ENCODE results near the gene FYCO1.
"Not testable (repeated sequence)": the region's sequence is repeated elsewhere in the genome, so short reads cannot be mapped to it uniquely, and the experiment has no call there.

The FYCO1 gene

GRCh38 chr3:46008058-46008457 lies 12.4 kb upstream of the FYCO1 start:
- no peak overlapping the region for H3K4ac ChIP-seq (ENCODE audit: low read length)
- H3K4me2 ChIP-seq (ENCODE audit: insufficient read depth, low read length, poor library complexity, severe bottlenecking) = no peak overlapping the region
- no peak overlapping the region for H4K91ac ChIP-seq (ENCODE audit: low read depth, low read length, poor library complexity)
- H3K9me3 ChIP-seq (replicated peaks in 1 of 2; ENCODE audit: control insufficient read depth in 2 of 2, insufficient read depth in 1 of 2, low read depth in 1 of 2, low read length in 2 of 2) = no peaks in the 10 kb centered on the region
- no peak overlapping the region for H4K8ac ChIP-seq (ENCODE audit: low read depth, low read length)
- no peak overlapping the region for H3K23ac ChIP-seq (ENCODE audit: low read depth, low read length, poor library complexity)
- H3K79me1 ChIP-seq (ENCODE audit: low read depth, low read length) = no peaks in the 10 kb centered on the region
- H3K27me3 ChIP-seq (ENCODE audit: control insufficient read depth in 3 of 3, insufficient read depth in 3 of 3, low read depth in 1 of 3, low read length in 3 of 3) = peaks cover 0 to 10% (median 0%) of the 10 kb centered on the region in 3 experiments
- no peak overlapping the region for H3K14ac ChIP-seq (ENCODE audit: low read length)
- no peak overlapping the region for H3K18ac ChIP-seq (ENCODE audit: low read length)
- no CpG with 5 or more reads among the region's 6 CpGs for WGBS, 2 donors (ENCODE audit: extremely low coverage in 2 of 2, insufficient read length in 2 of 2, insufficient replicate concordance in 1 of 2)
- H2BK120ac ChIP-seq (ENCODE audit: low read depth, low read length) = no peak overlapping the region
- H2BK12ac ChIP-seq (ENCODE audit: low read length) = no peak overlapping the region
- no peak overlapping the region for H3K4me3 ChIP-seq (ENCODE audit: low read length in 2 of 2)
- no peak for DNase-seq (ENCODE audit: low spot score)
- no peak overlapping the region for H2BK5ac ChIP-seq (ENCODE audit: low read length)
- no peaks in the 10 kb centered on the region for H3K36me3 ChIP-seq (replicated peaks in 1 of 2; ENCODE audit: control insufficient read depth in 2 of 2, insufficient read depth in 2 of 2, low read length in 2 of 2)
- H3K9ac ChIP-seq (ENCODE audit: low read depth, low read length, poor library complexity) = no peak overlapping the region
- no peak overlapping the region for H3K27ac ChIP-seq (replicated peaks; ENCODE audit: low read length)
- H2AFZ ChIP-seq (ENCODE audit: low read length) = no peak overlapping the region
- H2AK5ac ChIP-seq (ENCODE audit: low read depth, low read length) = no peak overlapping the region
- no peak overlapping the region for H2BK15ac ChIP-seq (ENCODE audit: low read length)
- H3K4me1 ChIP-seq (ENCODE audit: control insufficient read depth in 2 of 2, insufficient read depth in 1 of 2, low read depth in 1 of 2, low read length in 2 of 2) = no peaks in the 10 kb centered on the region

GRCh38 chr3:46007280-46007679 lies 11.7 kb upstream of the FYCO1 start:
- Histone ChIP-seq H3K27me3 (ENCODE audit: control insufficient read depth in 3 of 3, insufficient read depth in 3 of 3, low read depth in 1 of 3, low read length in 3 of 3) (peaks cover 0 to 16% (median 0%) of the 10 kb centered on the region in 3 experiments), H2BK5ac (ENCODE audit: low read length) (no peak overlapping the region), H3K4me3 (ENCODE audit: low read length in 2 of 2) (no peak overlapping the region), H3K9me3 (replicated peaks in 1 of 2; ENCODE audit: control insufficient read depth in 2 of 2, insufficient read depth in 1 of 2, low read depth in 1 of 2, low read length in 2 of 2) (no peaks in the 10 kb centered on the region), H2BK120ac (ENCODE audit: low read depth, low read length) (no peak overlapping the region), H3K27ac (replicated peaks; ENCODE audit: low read length) (no peak overlapping the region), H2BK12ac (ENCODE audit: low read length) (no peak overlapping the region), H2AFZ (ENCODE audit: low read length) (no peak overlapping the region), H2AK5ac (ENCODE audit: low read depth, low read length) (no peak overlapping the region), H3K4me2 (ENCODE audit: insufficient read depth, low read length, poor library complexity, severe bottlenecking) (no peak overlapping the region), H3K79me1 (ENCODE audit: low read depth, low read length) (no peaks in the 10 kb centered on the region), H3K18ac (ENCODE audit: low read length) (no peak overlapping the region), H3K14ac (ENCODE audit: low read length) (no peak overlapping the region), H3K4ac (ENCODE audit: low read length) (no peak overlapping the region), H4K91ac (ENCODE audit: low read depth, low read length, poor library complexity) (no peak overlapping the region), H3K23ac (ENCODE audit: low read depth, low read length, poor library complexity) (no peak overlapping the region), H3K9ac (ENCODE audit: low read depth, low read length, poor library complexity) (no peak overlapping the region), H2BK15ac (ENCODE audit: low read length) (no peak overlapping the region), H3K4me1 (ENCODE audit: control insufficient read depth in 2 of 2, insufficient read depth in 1 of 2, low read depth in 1 of 2, low read length in 2 of 2) (no peaks in the 10 kb centered on the region), H4K8ac (ENCODE audit: low read depth, low read length) (no peak overlapping the region), H3K36me3 (replicated peaks in 1 of 2; ENCODE audit: control insufficient read depth in 2 of 2, insufficient read depth in 2 of 2, low read length in 2 of 2) (no peaks in the 10 kb centered on the region)
- DNase-seq (ENCODE audit: low spot score) = no peak

- no peak overlapping the region for H3K14ac ChIP-seq (ENCODE audit: low read length)
- no CpG with 5 or more reads among the region's 5 CpGs for WGBS, 2 donors (ENCODE audit: extremely low coverage in 2 of 2, insufficient read length in 2 of 2, insufficient replicate concordance in 1 of 2)
Measured at GRCh38 chr3:46006238-46007032, 10.8 kb upstream of the FYCO1 start.

DNA sequence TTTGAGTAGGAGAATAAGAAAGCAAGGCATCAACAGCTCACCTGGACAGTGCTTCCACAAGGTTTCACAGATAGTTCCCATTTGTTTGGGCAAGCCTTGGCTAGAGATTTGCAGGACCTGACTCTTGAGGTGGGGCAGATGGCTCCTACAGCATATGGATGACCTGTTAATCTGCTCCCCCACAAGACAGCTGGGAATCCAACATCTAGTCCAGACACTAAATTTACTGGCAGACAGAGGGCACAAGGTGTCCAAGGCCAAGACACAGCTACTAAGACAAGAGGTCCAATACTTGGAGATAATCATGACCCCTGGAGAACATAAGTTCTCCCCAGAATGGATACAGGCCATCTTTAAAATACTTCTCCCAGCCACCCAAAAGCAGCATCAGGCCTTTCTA lies 8.1 kb upstream of the FYCO1 start:
- not testable (repeated sequence) for H3K9ac ChIP-seq (ENCODE audit: low read depth, low read length, poor library complexity); H3K23ac ChIP-seq (ENCODE audit: low read depth, low read length, poor library complexity); H2BK12ac ChIP-seq (ENCODE audit: low read length)

More at GRCh38 chr3:46006238-46007032, 10.8 kb upstream of the FYCO1 start:
- H2AFZ ChIP-seq (ENCODE audit: low read length) = no peak overlapping the region
- H3K27me3 ChIP-seq (ENCODE audit: control insufficient read depth in 3 of 3, insufficient read depth in 3 of 3, low read depth in 1 of 3, low read length in 3 of 3) = peaks cover 0 to 24% (median 0%) of the 10 kb centered on the region in 3 experiments
- DNase-seq (ENCODE audit: low spot score) = no peak
- no peaks in the 10 kb centered on the region for H3K79me1 ChIP-seq (ENCODE audit: low read depth, low read length)
- H2BK15ac ChIP-seq (ENCODE audit: low read length) = no peak overlapping the region
- no peak overlapping the region for H2BK120ac ChIP-seq (ENCODE audit: low read depth, low read length)
- H3K27ac ChIP-seq (replicated peaks; ENCODE audit: low read length) = no peak overlapping the region
- no peaks in the 10 kb centered on the region for H3K36me3 ChIP-seq (replicated peaks in 1 of 2; ENCODE audit: control insufficient read depth in 2 of 2, insufficient read depth in 2 of 2, low read length in 2 of 2)
- no peak overlapping the region for H3K4me3 ChIP-seq (ENCODE audit: low read length in 2 of 2)
- no peak overlapping the region for H2AK5ac ChIP-seq (ENCODE audit: low read depth, low read length)
- no peak overlapping the region for H3K18ac ChIP-seq (ENCODE audit: low read length)
- no peak overlapping the region for H3K4me2 ChIP-seq (ENCODE audit: insufficient read depth, low read length, poor library complexity, severe bottlenecking)
- no peaks in the 10 kb centered on the region for H3K4me1 ChIP-seq (ENCODE audit: control insufficient read depth in 2 of 2, insufficient read depth in 1 of 2, low read depth in 1 of 2, low read length in 2 of 2)
- H4K8ac ChIP-seq (ENCODE audit: low read depth, low read length) = no peak overlapping the region
- H2BK12ac ChIP-seq (ENCODE audit: low read length) = no peak overlapping the region
- no peaks in the 10 kb centered on the region for H3K9me3 ChIP-seq (replicated peaks in 1 of 2; ENCODE audit: control insufficient read depth in 2 of 2, insufficient read depth in 1 of 2, low read depth in 1 of 2, low read length in 2 of 2)
- H2BK5ac ChIP-seq (ENCODE audit: low read length) = no peak overlapping the region
- no peak overlapping the region for H3K9ac ChIP-seq (ENCODE audit: low read depth, low read length, poor library complexity)
- no peak overlapping the region for H3K4ac ChIP-seq (ENCODE audit: low read length)
- H3K23ac ChIP-seq (ENCODE audit: low read depth, low read length, poor library complexity) = no peak overlapping the region
- H4K91ac ChIP-seq (ENCODE audit: low read depth, low read length, poor library complexity) = no peak overlapping the region

More for the DNA sequence above, 8.1 kb upstream of the FYCO1 start:
- not testable (repeated sequence) for H4K91ac ChIP-seq (ENCODE audit: low read depth, low read length, poor library complexity); H2BK15ac ChIP-seq (ENCODE audit: low read length); H3K14ac ChIP-seq (ENCODE audit: low read length); H2AFZ ChIP-seq (ENCODE audit: low read length); H3K4ac ChIP-seq (ENCODE audit: low read length); H2AK5ac ChIP-seq (ENCODE audit: low read depth, low read length); H4K8ac ChIP-seq (ENCODE audit: low read depth, low read length); H3K79me1 ChIP-seq (ENCODE audit: low read depth, low read length); H3K4me2 ChIP-seq (ENCODE audit: insufficient read depth, low read length, poor library complexity, severe bottlenecking); H3K4me3 ChIP-seq (ENCODE audit: low read length in 2 of 2); H3K4me1 ChIP-seq (ENCODE audit: control insufficient read depth in 2 of 2, insufficient read depth in 1 of 2, low read depth in 1 of 2, low read length in 2 of 2); H3K36me3 ChIP-seq (replicated peaks in 1 of 2; ENCODE audit: control insufficient read depth in 2 of 2, insufficient read depth in 2 of 2, low read length in 2 of 2); H2BK120ac ChIP-seq (ENCODE audit: low read depth, low read length); DNase-seq (ENCODE audit: low spot score); H3K9me3 ChIP-seq (replicated peaks in 1 of 2; ENCODE audit: control insufficient read depth in 2 of 2, insufficient read depth in 1 of 2, low read depth in 1 of 2, low read length in 2 of 2); H3K18ac ChIP-seq (ENCODE audit: low read length); H2BK5ac ChIP-seq (ENCODE audit: low read length); H3K27ac ChIP-seq (replicated peaks; ENCODE audit: low read length)
- H3K27me3 ChIP-seq (ENCODE audit: control insufficient read depth in 3 of 3, insufficient read depth in 3 of 3, low read depth in 1 of 3, low read length in 3 of 3) = peaks cover 0 to 42% (median 0%) of the 10 kb centered on the region in 3 experiments

All from neuronal stem cell (in vitro differentiated cells).